SK-N-MC (cell line): ENCODE measurements around the gene NIPAL1.
"Not testable (repeated sequence)": the region's sequence is repeated elsewhere in the genome, so short reads cannot be mapped to it uniquely, and the experiment has no call there.

Experiments used
- DNase-seq: peaks from one replicate; pipeline ENCODE4 v3.0.0-alpha.2; 2011; ENCODE audit warnings: low read depth, low spot score
- H3K27ac ChIP-seq: fragments of 200-600 bp; sonication (generic); 2 replicates; pipeline ENCODE4 v1.5.1; 2016; ENCODE audit warnings: mixed run types
- H3K36me3 ChIP-seq: fragments of 200-600 bp; sonication (generic); 2 replicates; pipeline ENCODE4 v1.6.1; 2017; ENCODE audit warnings: antibody characterized with exemption, low read length, mixed read lengths; ENCODE audit not compliant: insufficient read depth
- H3K4me3 ChIP-seq: fragments of 200-600 bp; sonication (generic); 2 replicates; pipeline ENCODE4 v1.5.1; 2016
- H3K9ac ChIP-seq: fragments of 200-600 bp; sonication (generic); 2 replicates; pipeline ENCODE4 v1.8.0; 2017; ENCODE audit warnings: mixed run types, mixed read lengths; ENCODE audit not compliant: insufficient read length
- H3K9me3 ChIP-seq: fragments of 200-600 bp; sonication (generic); 2 replicates; pipeline ENCODE4 v1.6.1; 2017; ENCODE audit warnings: low read depth, mild to moderate bottlenecking, antibody characterized with exemption, low read length, moderate library complexity, mixed read lengths
- EZH2 ChIP-seq: fragments of 200-600 bp; sonication (generic); IDR thresholded peaks from one replicate; pipeline ENCODE4 v1.6.1; 2017; ENCODE audit warnings: antibody characterized with exemption
- FOXP2 ChIP-seq: optimal IDR thresholded peaks from 2 replicates; pipeline ENCODE3; 2011; ENCODE audit warnings: mild to moderate bottlenecking, moderate library complexity; ENCODE audit not compliant: insufficient read depth; ENCODE audit errors: extremely low read length, control extremely low read depth
- POLR2AphosphoS5 ChIP-seq: IDR thresholded peaks from 2 replicates; pipeline ENCODE4 v1.6.1; 2012; ENCODE audit warnings: mild to moderate bottlenecking, low read depth, low read length, borderline replicate concordance

Gene NIPAL1

DNA sequence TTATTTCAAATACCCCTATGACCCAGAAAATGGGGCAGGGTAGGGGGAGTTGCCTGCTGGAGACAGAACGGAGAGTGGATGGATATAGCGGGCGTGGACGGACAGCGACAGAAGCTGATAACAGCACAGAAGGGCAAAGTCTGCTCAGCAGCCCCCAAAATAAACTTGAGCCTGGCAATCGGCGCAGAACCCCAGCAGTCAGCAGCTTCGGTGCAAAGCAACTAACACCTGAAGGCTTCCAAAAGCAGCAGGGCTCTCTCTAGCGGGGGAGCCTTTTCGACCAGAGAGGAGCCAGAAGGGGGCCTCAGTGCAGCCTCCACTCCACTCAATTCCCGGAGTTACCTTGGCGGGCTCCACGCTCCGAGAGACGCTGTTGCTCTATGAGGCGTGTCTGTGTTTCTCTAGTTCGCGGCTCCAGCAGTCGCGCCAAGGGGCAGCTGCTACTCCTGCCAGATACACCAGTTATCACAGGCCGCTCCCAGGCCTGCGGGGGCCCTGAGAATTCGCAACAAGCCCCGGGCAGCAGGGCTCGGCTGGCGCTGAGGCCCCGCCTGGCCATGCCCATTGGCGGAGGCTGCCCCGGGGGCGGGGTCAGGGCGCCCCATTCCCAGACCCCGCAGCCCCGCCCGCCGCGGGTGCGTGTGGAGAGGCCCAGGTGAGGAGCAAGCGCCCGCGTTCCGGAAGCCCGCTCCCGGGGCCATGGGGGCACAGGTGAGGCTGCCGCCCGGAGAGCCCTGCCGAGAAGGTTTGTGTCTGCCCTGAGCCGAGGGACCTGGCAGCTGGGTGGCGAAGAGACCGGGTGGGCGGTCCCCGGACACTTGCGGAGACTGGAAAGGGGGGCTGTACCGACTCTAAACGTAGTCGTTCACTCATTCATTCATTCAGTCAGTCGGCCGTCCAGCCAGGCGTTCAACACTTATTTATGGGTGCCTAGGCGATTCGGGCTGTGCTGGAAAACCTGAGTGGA, at the start of gene NIPAL1, which contains the start of gene CNGA1:
Gene NIPAL1 (plus strand): TSS at position 632 of the 967 bp plus-strand sequence. CDS start 68 bp downstream, at position 700.
Gene CNGA1 (minus strand): TSS at position 541 of the 967 bp plus-strand sequence. CDS start 63,992 bp downstream, outside the sequence.
- no peak for TF ChIP-seq POLR2AphosphoS5
- no peak for TF ChIP-seq FOXP2
- no peak for TF ChIP-seq EZH2
- no peaks in the 10 kb centered on the region for H3K36me3 ChIP-seq
- DNase-seq = no peak
- H3K9ac ChIP-seq = no peak within 1 kb of the TSS
- peak within 1 kb of the TSS; percentile 76 for H3K4me3 ChIP-seq
- no peaks in the 10 kb centered on the region for H3K9me3 ChIP-seq
- no peak within 1 kb of the TSS for H3K27ac ChIP-seq

DNA sequence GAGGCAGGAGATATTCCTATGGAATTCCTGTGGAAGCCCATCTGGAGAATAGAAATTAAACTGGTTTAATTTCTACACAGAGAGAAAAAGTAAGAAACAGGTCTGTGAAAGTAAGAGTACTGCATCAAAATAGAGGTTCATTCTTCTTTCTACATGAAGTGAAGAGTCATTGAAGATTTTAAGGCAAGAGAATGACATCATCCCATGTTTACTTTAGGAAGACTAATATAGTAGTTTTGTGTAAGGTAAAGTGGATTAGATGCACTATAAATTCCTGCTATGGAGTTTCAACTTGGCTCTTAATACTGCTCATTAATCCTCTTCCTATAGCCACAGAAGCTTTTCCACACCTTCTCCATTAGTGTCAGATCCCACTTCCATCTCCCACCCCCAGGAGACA, 47.7 kb upstream of the NIPAL1 start:
- no peak for DNase-seq
- no peaks in the 10 kb centered on the region for H3K36me3 ChIP-seq
- H3K4me3 ChIP-seq = no peak overlapping the region
- no peak overlapping the region for H3K27ac ChIP-seq
- no peaks in the 10 kb centered on the region for H3K9me3 ChIP-seq
- TF ChIP-seq EZH2 (no peak), POLR2AphosphoS5 (no peak), FOXP2 (no peak)
- H3K9ac ChIP-seq = no peak overlapping the region

DNA sequence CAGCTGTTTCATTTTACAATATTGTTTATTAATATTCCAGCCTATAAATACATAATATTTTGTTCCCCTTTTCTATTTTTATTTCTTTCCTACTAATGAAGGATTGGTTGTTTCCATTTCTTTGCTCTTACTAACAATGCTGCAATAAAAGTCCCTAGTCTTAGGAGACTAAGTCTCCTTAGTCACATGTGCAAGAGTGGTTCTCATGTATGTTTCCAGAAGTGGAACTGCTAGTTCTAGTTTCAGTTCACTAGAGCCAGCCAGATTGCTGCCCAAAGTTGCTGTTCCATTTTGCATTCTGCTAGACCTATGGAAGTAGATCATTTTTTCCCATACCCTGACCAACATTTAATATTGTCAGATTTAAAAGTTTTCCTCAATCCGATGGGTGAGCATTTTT, 44.4 kb upstream of the NIPAL1 start:
- no peak overlapping the region for H3K27ac ChIP-seq
- no peak for TF ChIP-seq FOXP2
- TF ChIP-seq POLR2AphosphoS5 = no peak
- no peak for TF ChIP-seq EZH2
- DNase-seq = no peak
- no peaks in the 10 kb centered on the region for H3K36me3 ChIP-seq
- no peaks in the 10 kb centered on the region for H3K9me3 ChIP-seq
- no peak overlapping the region for H3K9ac ChIP-seq
- no peak overlapping the region for H3K4me3 ChIP-seq

DNA sequence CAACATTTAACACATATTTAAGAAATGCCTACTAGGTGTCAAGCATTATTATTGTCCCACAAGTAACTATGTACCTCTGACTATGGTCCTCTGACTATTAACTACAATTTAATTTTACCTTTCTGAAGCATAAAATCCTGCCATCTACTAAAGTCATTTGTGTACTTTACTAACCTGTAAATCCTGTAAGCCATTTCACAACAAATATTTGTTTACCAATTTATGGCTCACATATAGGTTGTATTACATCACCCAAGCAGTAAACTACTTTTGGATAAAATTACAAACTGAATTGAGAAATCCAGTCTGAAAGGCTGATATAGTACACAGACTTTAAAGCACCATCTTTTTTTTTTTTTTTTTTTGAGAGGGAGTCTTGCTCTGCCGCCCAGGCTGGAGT, 43.9 kb upstream of the NIPAL1 start:
- no peak for DNase-seq
- H3K9me3 ChIP-seq = no peaks in the 10 kb centered on the region
- no peaks in the 10 kb centered on the region for H3K36me3 ChIP-seq
- H3K4me3 ChIP-seq = no peak overlapping the region
- TF ChIP-seq FOXP2 = no peak
- no peak for TF ChIP-seq EZH2
- TF ChIP-seq POLR2AphosphoS5 = no peak
- H3K27ac ChIP-seq = no peak overlapping the region
- no peak overlapping the region for H3K9ac ChIP-seq

DNA sequence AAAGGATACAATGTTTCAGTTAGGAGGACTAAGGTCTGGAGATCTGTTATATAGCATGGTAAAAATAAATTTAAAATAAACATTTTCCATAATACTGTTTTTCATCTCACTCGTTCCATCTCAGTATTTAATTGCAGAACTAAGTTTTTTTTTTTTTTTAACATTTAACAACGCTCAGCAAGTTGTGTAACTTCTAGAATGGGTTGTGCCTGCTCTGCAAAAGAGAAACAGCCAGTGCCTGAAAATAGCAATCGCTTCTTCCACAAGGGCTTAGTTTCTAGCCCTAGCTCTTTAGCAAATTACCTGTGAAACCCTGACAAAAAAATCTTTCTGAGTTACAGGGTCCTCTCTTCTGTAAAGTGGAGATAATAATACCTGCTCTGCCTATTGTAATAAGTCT, 42.0 kb upstream of the NIPAL1 start:
- no peak for TF ChIP-seq POLR2AphosphoS5
- TF ChIP-seq FOXP2 = no peak
- TF ChIP-seq EZH2 = no peak
- Histone ChIP-seq H3K36me3 (no peaks in the 10 kb centered on the region), H3K27ac (no peak overlapping the region), H3K9me3 (no peaks in the 10 kb centered on the region), H3K9ac (no peak overlapping the region), H3K4me3 (no peak overlapping the region)
- DNase-seq = no peak

DNA sequence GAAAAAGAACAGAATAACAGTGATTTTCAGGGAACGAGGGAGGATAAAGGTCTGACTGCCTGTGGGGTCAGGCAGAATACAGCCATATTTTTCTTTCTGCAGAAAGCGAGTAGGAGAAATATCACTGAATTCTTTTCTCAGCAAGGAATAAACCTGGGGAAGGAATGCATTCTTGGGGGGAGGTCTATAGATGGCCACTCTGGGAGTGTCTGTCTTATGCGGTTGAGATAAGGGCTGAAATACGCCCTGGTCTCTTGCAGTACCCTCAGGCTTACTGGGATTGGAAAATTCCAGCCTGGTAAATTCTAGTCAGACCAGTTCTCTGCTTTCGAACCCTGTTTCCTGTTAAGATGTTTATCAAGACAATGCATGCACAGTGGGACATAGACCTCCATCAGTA, 26.4 kb upstream of the NIPAL1 start:
- H3K9me3 ChIP-seq = no peaks in the 10 kb centered on the region
- TF ChIP-seq EZH2 = no peak
- no peak overlapping the region for H3K27ac ChIP-seq
- H3K9ac ChIP-seq = no peak overlapping the region
- no peaks in the 10 kb centered on the region for H3K36me3 ChIP-seq
- no peak overlapping the region for H3K4me3 ChIP-seq
- DNase-seq = no peak

DNA sequence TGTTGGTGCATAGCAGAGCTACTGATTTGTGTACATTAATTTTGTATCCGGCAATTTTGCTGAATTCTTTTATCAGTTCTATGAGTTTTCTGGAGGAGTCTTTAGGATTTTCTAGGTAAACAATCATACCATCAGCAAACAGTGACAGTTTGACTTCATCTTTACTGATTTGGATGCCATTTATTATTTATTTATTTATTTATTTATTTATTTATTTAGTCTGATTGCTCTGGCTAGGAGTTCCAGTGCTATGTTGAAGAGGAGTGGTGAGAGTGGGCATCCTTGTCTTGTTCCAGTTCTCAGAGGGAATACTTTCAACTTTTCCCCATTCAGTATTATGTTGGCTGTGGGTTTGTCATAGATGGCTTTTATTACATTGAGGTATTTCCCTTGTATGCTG, 24.1 kb upstream of the NIPAL1 start:
- not testable (repeated sequence) for H3K9ac ChIP-seq, H3K9me3 ChIP-seq, DNase-seq, H3K36me3 ChIP-seq, H3K27ac ChIP-seq, H3K4me3 ChIP-seq

DNA sequence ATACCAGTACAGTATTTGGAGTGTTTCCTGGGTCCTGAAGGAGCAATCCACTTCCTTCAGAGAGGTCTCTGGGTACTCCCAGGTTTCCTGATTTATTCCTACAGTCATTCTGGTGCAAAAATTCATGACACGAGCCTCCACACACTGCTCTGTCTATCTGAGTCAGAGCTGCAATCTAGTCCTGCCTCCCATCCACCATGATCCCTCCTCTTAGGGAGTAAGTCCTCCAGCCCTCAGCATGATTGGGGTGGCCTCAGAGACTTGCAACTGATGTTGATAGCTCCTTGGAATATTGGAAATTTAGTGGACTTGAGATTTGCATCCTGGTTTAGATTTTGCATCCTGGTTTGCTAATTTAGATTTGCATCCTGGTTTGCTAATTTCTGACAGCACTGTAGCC, 20.6 kb upstream of the NIPAL1 start:
- Histone ChIP-seq H3K4me3 (no peak overlapping the region), H3K36me3 (no peaks in the 10 kb centered on the region), H3K9me3 (no peaks in the 10 kb centered on the region), H3K27ac (no peak overlapping the region), H3K9ac (no peak overlapping the region)
- TF ChIP-seq EZH2 (no peak), POLR2AphosphoS5 (no peak), FOXP2 (no peak)
- no peak for DNase-seq

DNA sequence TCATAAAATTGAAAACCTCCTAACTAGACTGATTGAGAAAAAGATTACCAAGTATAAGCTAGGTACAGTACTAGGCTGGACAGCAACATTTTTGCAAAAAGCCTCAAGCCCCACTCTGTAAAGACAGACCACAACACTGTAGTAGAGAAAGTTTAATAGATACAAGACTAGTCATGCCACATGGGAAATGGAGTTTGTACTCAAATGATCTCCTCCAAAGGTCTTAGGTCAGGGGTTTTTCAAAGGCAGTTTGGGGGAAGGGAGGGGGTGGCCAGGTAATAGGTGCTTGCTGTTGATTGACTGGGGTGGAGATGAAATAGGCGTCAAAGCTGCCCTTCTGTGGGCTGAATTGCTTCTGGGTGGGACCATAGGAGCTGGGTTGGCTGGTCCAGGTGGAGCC, 14.3 kb upstream of the NIPAL1 start:
- TF ChIP-seq POLR2AphosphoS5 (no peak), EZH2 (no peak), FOXP2 (no peak)
- H3K36me3 ChIP-seq = no peaks in the 10 kb centered on the region
- H3K27ac ChIP-seq = no peak overlapping the region
- H3K4me3 ChIP-seq = no peak overlapping the region
- H3K9ac ChIP-seq = no peak overlapping the region
- no peak for DNase-seq
- no peaks in the 10 kb centered on the region for H3K9me3 ChIP-seq

DNA sequence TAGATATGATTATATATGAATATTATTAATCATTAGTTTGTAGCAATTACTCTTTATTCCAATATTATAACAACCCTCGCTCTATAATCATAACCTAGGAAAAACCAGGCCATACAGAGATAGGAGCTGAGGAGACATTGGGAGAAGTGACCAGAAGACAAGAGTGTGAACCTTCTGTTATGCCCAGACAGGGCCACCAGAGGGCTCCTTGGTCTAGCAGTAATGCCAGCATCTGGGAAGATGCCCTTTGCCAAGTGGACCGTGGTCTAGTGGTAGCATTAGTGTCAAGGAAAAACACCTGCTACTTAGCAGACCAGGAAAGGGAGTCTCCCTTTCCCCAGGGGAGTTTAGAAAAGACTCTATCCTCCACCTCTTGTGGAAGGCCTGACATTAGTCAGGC, 13.0 kb upstream of the NIPAL1 start:
- H3K36me3 ChIP-seq, DNase-seq, H3K9me3 ChIP-seq, H3K4me3 ChIP-seq, H3K9ac ChIP-seq, H3K27ac ChIP-seq: not testable (repeated sequence)
